ENCODE data around the gene MAGEF1.

- no peak for TF ChIP-seq CTCF (IDR thresholded peaks at IDR 0.05; ENCODE audit: insufficient read depth, low read length, poor library complexity, severe bottlenecking)
- TF ChIP-seq EZH2phosphoT487 (conservative IDR thresholded peaks at IDR 0.05; ENCODE audit: low read length) = no peak
Measured at GRCh38 chr3:184741259-184741556, 29.3 kb upstream of the MAGEF1 start.
